ACC112 (cell line): ENCODE measurements around the gene GEMIN2.
"Not testable (repeated sequence)": the region's sequence is repeated elsewhere in the genome, so short reads cannot be mapped to it uniquely, and the experiment has no call there.

Source experiments
- H2AFZ ChIP-seq: fragments of 200-600 bp; sonication (generic); one replicate; pipeline ENCODE4 v1.6.0; 2017; ENCODE audit warnings: antibody characterized with exemption, low read length; ENCODE audit not compliant: unreplicated experiment
- H3K27ac ChIP-seq: fragments of 200-600 bp; sonication (generic); 2 replicates; pipeline ENCODE4 v1.5.1; 2014; ENCODE audit warnings: low read depth, mild to moderate bottlenecking, antibody characterized with exemption, low read length, moderate library complexity
- H3K27me3 ChIP-seq: fragments of 200-600 bp; sonication (generic); 2 replicates; pipeline ENCODE4 v1.6.1; 2014; ENCODE audit warnings: mild to moderate bottlenecking, antibody characterized with exemption, low read length, moderate library complexity, mixed read lengths; ENCODE audit not compliant: insufficient read depth
- H3K36me3 ChIP-seq: fragments of 200-600 bp; sonication (generic); 2 replicates; pipeline ENCODE4 v1.6.1; 2016; ENCODE audit warnings: mild to moderate bottlenecking, antibody characterized with exemption, low read length, moderate library complexity, mixed read lengths; ENCODE audit not compliant: insufficient read depth
- H3K4me1 ChIP-seq: fragments of 200-600 bp; sonication (generic); one replicate; pipeline ENCODE4 v1.6.1; 2016; ENCODE audit warnings: low read length, mixed read lengths; ENCODE audit not compliant: insufficient read depth, unreplicated experiment, control insufficient read depth
- H3K4me3 ChIP-seq: fragments of 200-600 bp; sonication (generic); 2 replicates; pipeline ENCODE4 v1.5.1; 2014; ENCODE audit warnings: mild to moderate bottlenecking, low read depth, low read length
- H3K79me2 ChIP-seq: fragments of 200-600 bp; sonication (generic); one replicate; pipeline ENCODE4 v1.6.0; 2016; ENCODE audit warnings: low read length; ENCODE audit not compliant: control insufficient read depth, unreplicated experiment, insufficient read depth

The GEMIN2 gene

GRCh38 chr14:39114073-39114838 lies at the start of gene GEMIN2:
Gene GEMIN2 (plus strand): TSS chr14:39114323. CDS start chr14:39114339, 16 bp downstream.
- Histone ChIP-seq H3K36me3 (peaks cover 10% of the 10 kb centered on the region), H3K4me1 (peaks cover 6% of the 10 kb centered on the region), H3K4me3 (peak within 1 kb of the TSS; percentile 93), H3K27ac (peak within 1 kb of the TSS; percentile 35), H2AFZ (peak within 1 kb of the TSS; percentile 93), H3K79me2 (peaks cover 20% of the 10 kb centered on the region), H3K27me3 (no peaks in the 10 kb centered on the region)

GRCh38 chr14:39069169-39069805 lies 44.8 kb upstream of the GEMIN2 start:
- not testable (repeated sequence) for H3K4me3 ChIP-seq, H3K27ac ChIP-seq, H3K27me3 ChIP-seq, H3K4me1 ChIP-seq, H2AFZ ChIP-seq
- Histone ChIP-seq H3K79me2 (peaks cover 13% of the 10 kb centered on the region), H3K36me3 (peaks cover 42% of the 10 kb centered on the region)

GRCh38 chr14:39069923-39070322 lies 44.2 kb upstream of the GEMIN2 start:
- Histone ChIP-seq H3K79me2 (peaks cover 13% of the 10 kb centered on the region), H2AFZ (no peak overlapping the region), H3K27me3 (no peaks in the 10 kb centered on the region), H3K27ac (no peak overlapping the region), H3K4me3 (no peak overlapping the region), H3K36me3 (peaks cover 37% of the 10 kb centered on the region), H3K4me1 (no peaks in the 10 kb centered on the region)

- peaks cover 40% of the 10 kb centered on the region for H3K36me3 ChIP-seq
- H3K79me2 ChIP-seq, result peaks cover 13% of the 10 kb centered on the region
- no peak overlapping the region for H2AFZ ChIP-seq
- no peak overlapping the region for H3K27ac ChIP-seq
- H3K4me3 ChIP-seq, result no peak overlapping the region
- no peaks in the 10 kb centered on the region for H3K27me3 ChIP-seq
- H3K4me1 ChIP-seq, result no peaks in the 10 kb centered on the region
Measured at GRCh38 chr14:39071096-39071495, 43.0 kb upstream of the GEMIN2 start.

GRCh38 chr14:39080886-39081285 lies 33.2 kb upstream of the GEMIN2 start:
- no peaks in the 10 kb centered on the region for H3K27me3 ChIP-seq
- no peak overlapping the region for H3K4me3 ChIP-seq
- no peaks in the 10 kb centered on the region for H3K4me1 ChIP-seq
- peaks cover 15% of the 10 kb centered on the region for H3K79me2 ChIP-seq
- no peak overlapping the region for H3K27ac ChIP-seq
- H3K36me3 ChIP-seq, result peaks cover 35% of the 10 kb centered on the region
- no peak overlapping the region for H2AFZ ChIP-seq

GRCh38 chr14:39083127-39083526 lies 31.0 kb upstream of the GEMIN2 start:
- Histone ChIP-seq H3K27ac (no peak overlapping the region), H3K27me3 (no peaks in the 10 kb centered on the region), H3K79me2 (peaks cover 24% of the 10 kb centered on the region), H3K4me1 (no peaks in the 10 kb centered on the region), H3K36me3 (peaks cover 50% of the 10 kb centered on the region), H2AFZ (no peak overlapping the region), H3K4me3 (no peak overlapping the region)

- no peaks in the 10 kb centered on the region for H3K4me1 ChIP-seq
- peaks cover 52% of the 10 kb centered on the region for H3K36me3 ChIP-seq
- no peak overlapping the region for H2AFZ ChIP-seq
- H3K4me3 ChIP-seq, result no peak overlapping the region
- H3K27me3 ChIP-seq, result no peaks in the 10 kb centered on the region
- peaks cover 36% of the 10 kb centered on the region for H3K79me2 ChIP-seq
- no peak overlapping the region for H3K27ac ChIP-seq
Measured at GRCh38 chr14:39085933-39086332, 28.2 kb upstream of the GEMIN2 start.

GRCh38 chr14:39087493-39087892 lies 26.6 kb upstream of the GEMIN2 start:
- H3K79me2 ChIP-seq, result peaks cover 45% of the 10 kb centered on the region
- no peak overlapping the region for H3K27ac ChIP-seq
- H3K27me3 ChIP-seq, result no peaks in the 10 kb centered on the region
- no peak overlapping the region for H3K4me3 ChIP-seq
- H2AFZ ChIP-seq, result no peak overlapping the region
- peaks cover 59% of the 10 kb centered on the region for H3K36me3 ChIP-seq
- H3K4me1 ChIP-seq, result no peaks in the 10 kb centered on the region

- peaks cover 53% of the 10 kb centered on the region for H3K79me2 ChIP-seq
- no peaks in the 10 kb centered on the region for H3K27me3 ChIP-seq
- H2AFZ ChIP-seq, result no peak overlapping the region
- H3K4me1 ChIP-seq, result peaks cover 5% of the 10 kb centered on the region
- no peak overlapping the region for H3K27ac ChIP-seq
- H3K4me3 ChIP-seq, result no peak overlapping the region
- peaks cover 71% of the 10 kb centered on the region for H3K36me3 ChIP-seq
Measured at GRCh38 chr14:39090548-39091111, 23.5 kb upstream of the GEMIN2 start.

- no peaks in the 10 kb centered on the region for H3K27me3 ChIP-seq
- H2AFZ ChIP-seq, result no peak overlapping the region
- peaks cover 56% of the 10 kb centered on the region for H3K79me2 ChIP-seq
- no peak overlapping the region for H3K27ac ChIP-seq
- peaks cover 68% of the 10 kb centered on the region for H3K36me3 ChIP-seq
- H3K4me3 ChIP-seq, result no peak overlapping the region
- H3K4me1 ChIP-seq, result peaks cover 5% of the 10 kb centered on the region
Measured at GRCh38 chr14:39091716-39092115, 22.4 kb upstream of the GEMIN2 start.

- no peak overlapping the region for H3K4me3 ChIP-seq
- H2AFZ ChIP-seq, result no peak overlapping the region
- peaks cover 51% of the 10 kb centered on the region for H3K36me3 ChIP-seq
- H3K79me2 ChIP-seq, result peaks cover 75% of the 10 kb centered on the region
- peaks cover 9% of the 10 kb centered on the region for H3K4me1 ChIP-seq
- H3K27ac ChIP-seq, result no peak overlapping the region
- H3K27me3 ChIP-seq, result no peaks in the 10 kb centered on the region
Measured at GRCh38 chr14:39094515-39094914, 19.6 kb upstream of the GEMIN2 start.
